Trophoblast cell (in vitro differentiated cells and primary cell): ENCODE measurements around the gene GNAS.

Experiments used
- DNase-seq, 2 donors: peaks; one replicate each; pipeline ENCODE4 v3.0.0-alpha.2; 2016
- H2AFZ ChIP-seq: 2 replicates; pipeline ENCODE4 v1.6.1; 2013; ENCODE audit warnings: low read length, moderate library complexity, mild to moderate bottlenecking; ENCODE audit not compliant: insufficient read depth, poor library complexity
- H2AK5ac ChIP-seq: 2 replicates; pipeline ENCODE4 v1.6.1; 2013; ENCODE audit warnings: mild to moderate bottlenecking, low read length
- H2BK120ac ChIP-seq: 2 replicates; pipeline ENCODE4 v1.6.1; 2013; ENCODE audit warnings: low read length, mild to moderate bottlenecking, moderate library complexity; ENCODE audit not compliant: insufficient read depth, poor library complexity
- H2BK12ac ChIP-seq: 2 replicates; pipeline ENCODE4 v1.6.1; 2013; ENCODE audit warnings: mild to moderate bottlenecking, low read length, moderate library complexity
- H2BK5ac ChIP-seq: 2 replicates; pipeline ENCODE4 v1.6.1; 2013; ENCODE audit warnings: low read length, low read depth, moderate library complexity, mild to moderate bottlenecking; ENCODE audit not compliant: poor library complexity
- H3K14ac ChIP-seq: 2 replicates; pipeline ENCODE4 v1.6.1; 2013; ENCODE audit warnings: mild to moderate bottlenecking, low read length
- H3K18ac ChIP-seq: 2 replicates; pipeline ENCODE4 v1.6.1; 2013; ENCODE audit warnings: mild to moderate bottlenecking, low read length
- H3K23ac ChIP-seq: 2 replicates; pipeline ENCODE4 v1.6.1; 2013; ENCODE audit warnings: low read length
- H3K27ac ChIP-seq: 2 replicates; pipeline ENCODE4 v1.5.1; 2013; ENCODE audit warnings: low read depth, mild to moderate bottlenecking, inconsistent platforms, low read length, moderate library complexity
- H3K27me3 ChIP-seq: 2 replicates; pipeline ENCODE4 v1.6.1; 2013; ENCODE audit warnings: inconsistent platforms, mild to moderate bottlenecking, low read length, moderate library complexity; ENCODE audit not compliant: insufficient read depth
- H3K36me3 ChIP-seq, 2 experiments: 1 replicate in 1 of 2; 2 replicates in 1 of 2; pipeline ENCODE4 v1.6.1; 2013; ENCODE audit warnings: low read length in 2 of 2, mild to moderate bottlenecking in 2 of 2, moderate library complexity in 1 of 2; ENCODE audit not compliant: insufficient read depth in 2 of 2, control insufficient read depth in 1 of 2
- H3K4ac ChIP-seq: 2 replicates; pipeline ENCODE4 v1.6.1; 2013; ENCODE audit warnings: low read depth, mild to moderate bottlenecking, low read length, moderate library complexity
- H3K4me1 ChIP-seq, 2 experiments: 1 replicate in 1 of 2; 2 replicates in 1 of 2; pipeline ENCODE4 v1.6.1; 2013; ENCODE audit warnings: low read length in 2 of 2, mild to moderate bottlenecking in 2 of 2, moderate library complexity in 1 of 2; ENCODE audit not compliant: insufficient read depth in 2 of 2, control insufficient read depth in 1 of 2
- H3K4me2 ChIP-seq: 2 replicates; pipeline ENCODE4 v1.6.1; 2013; ENCODE audit warnings: inconsistent platforms, mild to moderate bottlenecking, low read length, moderate library complexity
- H3K4me3 ChIP-seq: 2 replicates; pipeline ENCODE4 v1.5.1; 2013; ENCODE audit warnings: mild to moderate bottlenecking, low read depth, low read length, inconsistent platforms
- H3K79me1 ChIP-seq: one replicate; pipeline ENCODE4 v1.6.1; 2013; ENCODE audit warnings: low read length
- H3K79me2 ChIP-seq: 2 replicates; pipeline ENCODE4 v1.6.1; 2013; ENCODE audit warnings: low read length, mild to moderate bottlenecking; ENCODE audit not compliant: control insufficient read depth, insufficient read depth, poor library complexity
- H3K9ac ChIP-seq: 2 replicates; pipeline ENCODE4 v1.6.1; 2013; ENCODE audit warnings: mild to moderate bottlenecking, low read length
- H3K9me3 ChIP-seq: 2 replicates; pipeline ENCODE4 v1.6.1; 2013; ENCODE audit warnings: low read depth, mild to moderate bottlenecking, control low read depth, inconsistent platforms, low read length; ENCODE audit not compliant: insufficient read depth
- H4K12ac ChIP-seq: 2 replicates; pipeline ENCODE4 v1.6.1; 2013; ENCODE audit warnings: low read depth, mild to moderate bottlenecking, low read length, moderate library complexity
- H4K8ac ChIP-seq: 2 replicates; pipeline ENCODE4 v1.6.1; 2013; ENCODE audit warnings: low read depth, mild to moderate bottlenecking, low read length, moderate library complexity
- H4K91ac ChIP-seq: one replicate; pipeline ENCODE4 v1.6.1; 2013; ENCODE audit warnings: low read depth, mild to moderate bottlenecking, low read length, moderate library complexity
- WGBS: extraction: QIAGEN DNeasy Blood & Tissue Kit; methylation state at CpG from one replicate; pipeline ENCODE4 v1.1.7; 2013; ENCODE audit warnings: missing lambda C conversion rate; ENCODE audit not compliant: insufficient read length, insufficient coverage; ENCODE audit errors: extremely low coverage; 5-methylcytosine and 5-hydroxymethylcytosine counted together

GNAS gene

DNA sequence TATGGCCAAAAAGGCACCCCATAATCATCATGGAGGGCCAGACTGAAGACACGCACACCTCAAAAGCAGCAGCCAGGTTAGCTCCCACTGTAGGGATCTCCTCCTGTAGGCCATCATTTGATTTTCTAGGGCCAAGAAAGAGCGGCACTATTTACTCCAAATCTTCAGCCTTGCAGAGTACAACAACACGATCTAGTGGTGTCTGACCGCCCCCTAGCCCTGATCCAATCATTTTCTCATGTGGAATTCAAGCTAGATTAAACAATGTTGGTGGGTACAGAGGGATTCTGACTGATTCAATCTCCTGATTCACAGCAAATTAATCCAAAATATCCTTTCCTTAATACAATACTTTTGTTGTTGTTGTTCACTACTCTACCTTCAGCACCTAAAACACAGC lies 14.3 kb upstream of the GNAS start:
- Histone ChIP-seq H3K27ac (no peak overlapping the region), H4K12ac (no peak overlapping the region), H3K27me3 (peaks cover 34% of the 10 kb centered on the region), H3K4me1 (peaks cover 0 to 5% of the 10 kb centered on the region in 2 experiments), H3K23ac (no peak overlapping the region), H4K8ac (no peak overlapping the region), H4K91ac (no peak overlapping the region), H3K14ac (no peak overlapping the region), H3K79me2 (no peaks in the 10 kb centered on the region), H3K79me1 (no peaks in the 10 kb centered on the region), H2AK5ac (no peak overlapping the region), H3K4me2 (no peak overlapping the region), H3K36me3 (peaks cover 13 to 23% of the 10 kb centered on the region in 2 experiments), H3K4ac (no peak overlapping the region), H3K18ac (no peak overlapping the region), H2AFZ (no peak overlapping the region), H2BK5ac (no peak overlapping the region), H2BK120ac (no peak overlapping the region), H3K9ac (no peak overlapping the region), H2BK12ac (no peak overlapping the region), H3K4me3 (no peak overlapping the region), H3K9me3 (peaks cover 2% of the 10 kb centered on the region)
- WGBS: no CpG with 5 or more reads among the region's 4 CpGs
- no peak for DNase-seq

DNA sequence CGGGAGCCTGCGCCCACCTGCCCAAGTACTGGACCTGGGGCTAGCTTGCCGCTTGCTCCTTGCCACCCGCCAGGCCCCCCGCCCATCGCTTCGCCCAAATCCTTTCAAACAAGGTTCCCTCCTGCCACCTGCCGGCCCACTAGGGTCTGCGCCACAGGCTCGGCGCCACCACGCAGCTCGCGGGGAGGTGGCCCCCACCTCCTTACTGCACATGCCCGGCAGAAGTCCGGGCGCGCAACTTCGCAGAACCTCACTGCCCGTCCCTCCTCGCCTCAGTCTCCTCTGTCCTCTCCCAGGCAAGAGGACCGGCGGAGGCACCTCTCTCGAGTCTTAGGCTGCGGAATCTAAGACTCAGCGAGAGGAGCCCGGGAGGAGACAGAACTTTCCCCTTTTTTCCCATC lies 13.0 kb upstream of the GNAS start:
- Histone ChIP-seq H2AFZ (peak overlapping the region; percentile 60), H3K23ac (no peak overlapping the region), H3K79me1 (no peaks in the 10 kb centered on the region), H4K8ac (no peak overlapping the region), H4K12ac (no peak overlapping the region), H3K4me2 (peak overlapping the region; percentile 61), H2AK5ac (no peak overlapping the region), H3K9me3 (no peaks in the 10 kb centered on the region), H3K4me3 (no peak overlapping the region), H3K36me3 (peaks cover 13 to 19% of the 10 kb centered on the region in 2 experiments), H3K18ac (no peak overlapping the region), H3K14ac (no peak overlapping the region), H3K4me1 (peaks cover 0 to under 1% of the 10 kb centered on the region in 2 experiments), H3K9ac (no peak overlapping the region), H2BK12ac (no peak overlapping the region), H3K27ac (no peak overlapping the region), H2BK5ac (no peak overlapping the region), H3K27me3 (peaks cover 34% of the 10 kb centered on the region), H3K79me2 (no peaks in the 10 kb centered on the region), H3K4ac (no peak overlapping the region), H4K91ac (no peak overlapping the region), H2BK120ac (no peak overlapping the region)
- no CpG with 5 or more reads among the region's 27 CpGs for WGBS
- peak in 1 of 2 donors; percentile 23 for DNase-seq

GRCh38 chr20:58839991-58840747 lies 12.3 kb upstream of the GNAS start:
- Histone ChIP-seq H3K4me3 (peak overlapping the region; percentile 10), H3K79me2 (no peaks in the 10 kb centered on the region), H3K14ac (no peak overlapping the region), H3K27ac (no peak overlapping the region), H2AFZ (no peak overlapping the region), H3K9me3 (no peaks in the 10 kb centered on the region), H3K27me3 (peaks cover 34% of the 10 kb centered on the region), H4K12ac (no peak overlapping the region), H3K4me2 (peak overlapping the region; percentile 61), H3K4me1 (no peaks in the 10 kb centered on the region), H3K4ac (no peak overlapping the region), H3K23ac (no peak overlapping the region), H2BK5ac (no peak overlapping the region), H3K79me1 (no peaks in the 10 kb centered on the region), H2AK5ac (no peak overlapping the region), H3K9ac (no peak overlapping the region), H4K8ac (no peak overlapping the region), H4K91ac (no peak overlapping the region), H2BK12ac (no peak overlapping the region), H2BK120ac (no peak overlapping the region), H3K36me3 (peaks cover 13 to 19% of the 10 kb centered on the region in 2 experiments), H3K18ac (no peak overlapping the region)
- no peak for DNase-seq
- no CpG with 5 or more reads among the region's 67 CpGs for WGBS

DNA sequence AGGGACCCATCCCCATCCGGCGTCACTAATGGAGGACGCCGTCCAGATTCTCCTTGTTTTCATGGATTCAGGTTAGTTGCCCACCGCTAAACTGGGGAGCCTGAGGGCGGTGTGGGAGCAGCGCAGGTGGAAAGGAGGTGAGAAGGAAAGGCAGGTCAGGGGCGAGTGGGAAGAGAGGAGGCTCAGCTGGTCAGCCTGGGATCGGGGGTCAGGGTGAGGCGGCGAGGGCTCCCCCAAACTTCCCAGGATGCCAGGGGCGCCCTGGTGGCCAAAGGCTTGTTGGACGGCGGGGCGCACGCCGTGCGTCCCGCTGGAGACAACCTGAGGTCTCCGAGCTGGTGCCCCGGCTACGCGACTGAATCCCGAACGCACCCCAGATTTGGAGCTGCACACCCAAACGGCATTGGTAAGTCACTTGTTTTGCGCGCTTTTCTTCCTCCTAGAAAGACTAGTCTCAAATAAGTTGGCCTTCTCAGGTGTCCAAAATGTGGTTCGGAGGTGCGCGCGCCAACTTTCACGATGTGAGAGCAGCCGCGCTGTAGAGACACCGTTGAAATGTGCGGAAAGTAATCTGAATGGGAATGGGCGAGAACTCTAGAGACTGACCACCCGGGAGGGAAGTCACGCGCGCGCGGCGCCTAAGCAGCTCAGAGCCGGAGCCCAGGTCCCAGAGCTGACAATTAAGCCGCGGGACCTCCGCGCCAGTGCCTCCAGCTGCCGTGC lies 11.5 kb upstream of the GNAS start:
- no CpG with 5 or more reads among the region's 51 CpGs for WGBS
- no peak overlapping the region for H3K14ac ChIP-seq

More for the DNA sequence above, 11.5 kb upstream of the GNAS start:
- peaks cover 13 to 19% of the 10 kb centered on the region in 2 experiments for H3K36me3 ChIP-seq
- no peak overlapping the region for H4K12ac ChIP-seq
- no peak overlapping the region for H3K18ac ChIP-seq
- no peak overlapping the region for H4K91ac ChIP-seq
- no peak overlapping the region for H3K23ac ChIP-seq
- no peak overlapping the region for H3K4ac ChIP-seq
- no peak overlapping the region for H2BK12ac ChIP-seq
- H3K9me3 ChIP-seq: no peaks in the 10 kb centered on the region
- no peak overlapping the region for H2BK5ac ChIP-seq
- H2AFZ ChIP-seq: no peak overlapping the region
- no peak for DNase-seq
- no peaks in the 10 kb centered on the region for H3K79me1 ChIP-seq
- no peak overlapping the region for H3K4me2 ChIP-seq
- no peaks in the 10 kb centered on the region for H3K4me1 ChIP-seq
- H3K79me2 ChIP-seq: no peaks in the 10 kb centered on the region
- no peak overlapping the region for H3K9ac ChIP-seq
- peaks cover 34% of the 10 kb centered on the region for H3K27me3 ChIP-seq
- H4K8ac ChIP-seq: no peak overlapping the region
- H2AK5ac ChIP-seq: no peak overlapping the region
- H3K27ac ChIP-seq: no peak overlapping the region
- no peak overlapping the region for H3K4me3 ChIP-seq
- H2BK120ac ChIP-seq: no peak overlapping the region
